ENCODE data around the gene PIGM.

The PIGM gene

DNA sequence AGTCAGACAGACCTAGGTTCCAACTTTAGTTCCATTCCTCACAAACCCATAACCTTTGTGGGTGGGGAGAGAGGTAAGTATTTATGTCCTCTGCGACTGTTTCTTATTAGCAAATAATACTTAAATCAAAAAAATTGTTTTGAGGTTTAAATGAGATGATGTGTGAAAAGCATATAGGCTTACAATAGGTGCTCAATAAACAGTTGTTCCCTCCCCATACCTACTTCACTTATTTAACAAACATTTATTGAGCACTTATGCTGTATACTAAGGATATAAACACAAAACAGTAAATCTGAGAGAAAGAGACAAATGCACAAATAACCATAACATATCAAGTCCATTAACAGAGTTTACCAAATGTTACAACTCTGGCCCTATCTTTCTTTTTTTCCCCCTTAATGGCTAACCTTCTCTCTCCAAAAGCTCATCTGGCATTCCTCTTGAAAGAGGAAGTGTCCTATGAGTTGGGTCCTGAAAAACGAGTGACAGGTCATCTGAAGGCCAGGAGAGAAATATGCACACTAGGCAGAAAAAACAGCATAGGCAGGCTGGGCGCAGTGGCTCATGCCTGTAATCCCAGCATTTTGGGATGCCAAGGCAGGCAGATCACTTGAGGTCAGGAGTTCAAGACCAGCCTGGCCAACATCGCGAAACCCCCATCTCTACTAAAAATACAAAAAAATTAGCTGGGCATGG, 10.3 kb downstream of the PIGM start:
- DNase-seq, result no peak

DNA sequence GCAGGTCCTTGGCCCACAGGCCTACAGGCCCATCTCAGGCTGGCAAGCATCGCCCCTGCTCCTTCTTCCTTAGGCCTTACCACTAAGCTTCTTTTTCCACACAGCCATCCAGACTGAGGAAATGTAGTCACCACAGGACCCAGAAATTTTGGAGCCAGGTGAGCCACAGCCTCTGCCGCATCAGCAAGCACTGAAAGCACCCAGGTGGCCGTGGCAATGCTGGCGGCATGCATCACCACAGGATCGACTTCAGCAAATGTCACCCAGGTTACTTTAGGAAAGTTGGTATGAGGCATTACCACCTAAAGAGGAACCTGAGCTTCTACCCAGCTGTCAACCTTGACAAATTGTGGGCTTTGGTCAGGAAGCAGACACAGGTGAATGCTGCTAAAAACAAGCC, 11.6 kb downstream of the PIGM start:
- DNase-seq, result no peak

DNA sequence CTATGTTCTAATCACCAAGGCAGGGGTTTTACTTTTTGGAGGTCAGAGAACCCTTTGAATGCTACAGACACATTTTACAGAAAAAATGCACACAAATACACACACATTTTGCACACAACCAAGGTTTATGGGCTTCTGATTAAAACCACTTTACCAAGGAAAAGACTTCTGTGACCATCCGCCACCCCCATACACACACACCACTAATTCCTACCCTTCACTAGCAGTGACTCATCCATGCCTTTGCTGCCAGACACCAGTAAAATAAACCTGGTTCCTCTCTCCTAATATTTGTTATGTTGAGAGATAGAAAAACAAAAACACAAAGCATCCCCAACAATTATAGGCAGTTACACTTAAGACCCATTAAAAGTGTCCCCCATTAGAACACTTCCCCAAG, 12.9 kb downstream of the PIGM start:
- DNase-seq, result peak in 1 of 5 experiments; percentile 67

- DNase-seq, result no peak
Measured at GRCh38 chr1:160018347-160018746, 13.4 kb downstream of the PIGM start.

DNA sequence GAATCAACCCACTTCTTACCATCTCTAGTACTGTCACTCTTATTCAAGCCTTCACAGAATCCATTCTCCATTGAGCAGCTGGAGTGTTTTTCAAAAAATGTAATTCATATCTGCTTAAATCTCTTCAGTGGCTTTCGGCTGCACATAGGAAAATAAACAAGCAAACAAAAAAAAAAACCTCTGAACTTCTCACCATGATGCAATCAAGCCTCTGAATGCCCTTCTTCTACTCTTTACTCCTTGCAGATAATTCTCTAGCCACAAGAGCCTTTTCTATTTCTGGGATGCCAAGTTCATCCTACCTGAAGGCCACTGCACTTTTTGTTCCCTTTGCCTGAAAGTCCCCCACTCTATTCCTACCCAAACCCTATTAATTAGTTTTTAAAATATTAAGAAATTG, 14.2 kb downstream of the PIGM start:
- DNase-seq, result no peak

DNA sequence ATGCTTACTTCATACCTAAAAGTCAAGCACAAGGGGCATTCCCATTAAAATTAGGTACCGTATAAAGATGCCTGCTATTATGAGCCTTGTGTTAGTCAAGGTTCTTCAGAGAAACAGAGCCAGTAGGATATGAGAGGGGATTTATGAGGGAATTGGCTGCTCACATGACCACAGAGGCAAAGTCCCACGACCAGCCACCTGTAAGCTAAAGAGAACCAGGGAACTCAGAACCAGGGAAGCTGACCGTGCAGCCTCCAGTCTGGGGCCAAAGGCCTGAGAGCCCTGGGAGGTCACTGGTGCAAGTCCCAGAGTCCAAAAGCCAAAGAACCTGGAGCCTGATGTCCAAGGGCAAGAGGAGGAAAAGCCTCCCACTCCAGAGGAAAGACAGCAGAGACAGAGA, 20.0 kb downstream of the PIGM start:
- DNase-seq, result no peak

- no peak for DNase-seq
Measured at GRCh38 chr1:160009801-160010200, 22.0 kb downstream of the PIGM start.

- DNase-seq, result no peak
Measured at GRCh38 chr1:160009081-160009480, 22.7 kb downstream of the PIGM start.

DNA sequence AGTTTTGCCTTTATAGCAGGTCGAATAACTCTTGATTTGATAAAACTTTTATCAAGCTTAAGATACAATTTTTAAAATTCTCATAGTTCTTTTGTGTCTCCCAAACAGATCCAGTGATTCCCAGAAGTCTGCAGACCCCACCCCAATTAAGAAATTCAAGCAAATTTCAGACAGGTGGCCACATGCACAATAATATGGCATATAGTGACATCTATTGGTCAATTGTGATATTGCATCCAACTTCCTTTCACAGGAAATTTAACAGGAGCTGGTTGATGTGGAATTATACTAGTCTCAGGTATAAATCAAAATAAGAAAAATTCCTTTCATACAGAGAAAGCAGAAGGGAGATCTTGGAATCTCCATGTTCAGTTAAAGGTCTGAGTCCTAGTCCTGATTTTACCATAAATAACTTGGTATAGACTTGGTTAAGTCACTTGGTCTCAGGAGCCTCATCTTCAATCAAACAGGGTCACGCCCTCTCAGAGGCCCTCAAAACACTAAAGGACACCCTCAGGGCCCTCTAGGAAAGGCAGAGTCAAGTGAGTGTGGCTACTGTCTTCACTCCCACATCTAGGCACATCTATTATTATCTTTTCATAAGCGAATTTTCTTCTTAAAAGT, 24.1 kb downstream of the PIGM start:
- peak in 2 of 5 experiments; percentile 11 to 19 for DNase-seq

GRCh38 chr1:160006312-160006940, 25.4 kb downstream of the PIGM start:
- peak; percentile 34 to 83 (median 60) for DNase-seq

DNA sequence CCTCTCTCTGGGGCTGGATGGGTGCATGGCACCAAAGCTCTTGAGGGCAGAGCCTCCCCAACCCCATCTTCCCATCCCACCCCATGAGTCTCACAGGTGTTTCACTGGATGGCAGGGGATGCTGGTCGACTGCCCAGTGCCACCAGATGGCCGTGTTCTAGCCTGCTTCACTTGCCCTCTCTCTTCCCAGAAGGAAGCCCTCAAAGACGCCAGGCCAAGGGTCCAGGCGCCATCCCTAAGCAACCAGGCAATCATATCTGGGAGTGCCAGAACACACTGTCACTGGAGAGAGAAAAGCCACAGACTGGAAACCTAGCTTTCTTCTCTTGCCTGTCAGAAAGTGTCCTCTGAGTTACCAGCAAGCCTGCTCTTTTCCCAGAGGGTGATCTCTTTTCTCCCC, 26.7 kb downstream of the PIGM start:
- no peak for DNase-seq

DNA sequence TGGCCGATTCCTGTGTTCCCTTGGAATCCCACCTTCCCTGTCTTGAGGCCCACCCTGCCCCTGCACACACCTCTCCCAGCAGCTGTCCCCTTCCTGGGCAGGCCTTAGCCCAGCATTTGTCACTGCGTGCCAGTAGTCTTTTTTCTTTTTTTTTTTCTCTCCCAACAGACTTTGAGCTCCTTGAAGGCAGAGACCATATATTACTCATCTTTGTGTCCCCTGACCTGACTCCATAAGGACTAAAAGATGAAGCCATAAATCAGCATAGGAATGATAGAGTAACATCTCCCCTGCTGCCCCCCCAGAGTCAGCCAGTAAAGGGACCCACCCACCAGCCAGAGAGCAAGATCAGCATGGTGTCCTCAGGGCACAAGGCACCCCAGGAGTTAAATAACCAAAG, 27.4 kb downstream of the PIGM start:
- no peak for DNase-seq

DNA sequence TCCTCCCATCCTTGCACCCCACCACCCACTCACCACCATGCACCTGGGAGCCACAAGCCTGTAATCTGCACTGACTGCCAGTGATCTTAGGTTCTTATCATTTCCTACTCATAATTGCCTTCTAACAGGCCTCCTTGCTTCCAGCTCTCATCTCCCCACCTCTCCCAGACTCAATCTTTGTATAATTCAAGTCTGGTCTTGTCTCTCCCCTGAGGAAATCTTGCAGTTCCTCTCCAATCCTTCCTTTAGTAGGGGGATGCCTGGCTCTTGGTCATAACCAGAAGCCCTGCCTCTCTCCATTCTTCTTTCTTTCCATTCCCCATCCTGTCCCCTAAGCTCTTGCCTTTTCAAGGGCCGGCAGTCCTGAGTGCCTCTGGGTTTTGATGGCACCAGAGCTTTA, 27.8 kb downstream of the PIGM start:
- no peak for DNase-seq

GRCh38 chr1:160001440-160001839, 30.4 kb downstream of the PIGM start:
- no peak for DNase-seq

DNA sequence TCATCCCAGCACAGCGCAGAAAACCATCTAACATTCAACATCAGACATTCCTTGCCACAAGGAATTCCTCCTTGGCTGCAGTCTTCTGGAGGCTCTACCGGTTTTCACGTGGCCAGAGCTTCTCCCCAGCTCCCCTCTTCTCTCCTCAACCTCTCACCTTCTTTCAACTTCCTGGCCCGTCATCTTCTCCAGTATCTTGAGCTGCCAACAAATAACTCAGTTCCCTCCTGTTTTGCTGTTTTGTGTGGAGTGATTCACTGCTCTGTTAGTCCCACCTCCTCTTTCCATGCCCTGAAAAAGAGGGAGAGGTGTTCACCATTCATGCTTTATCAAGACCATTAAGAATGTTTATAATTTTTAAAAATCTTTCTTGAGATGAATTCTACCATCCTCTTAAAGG, 32.6 kb downstream of the PIGM start:
- DNase-seq, result no peak

DNA sequence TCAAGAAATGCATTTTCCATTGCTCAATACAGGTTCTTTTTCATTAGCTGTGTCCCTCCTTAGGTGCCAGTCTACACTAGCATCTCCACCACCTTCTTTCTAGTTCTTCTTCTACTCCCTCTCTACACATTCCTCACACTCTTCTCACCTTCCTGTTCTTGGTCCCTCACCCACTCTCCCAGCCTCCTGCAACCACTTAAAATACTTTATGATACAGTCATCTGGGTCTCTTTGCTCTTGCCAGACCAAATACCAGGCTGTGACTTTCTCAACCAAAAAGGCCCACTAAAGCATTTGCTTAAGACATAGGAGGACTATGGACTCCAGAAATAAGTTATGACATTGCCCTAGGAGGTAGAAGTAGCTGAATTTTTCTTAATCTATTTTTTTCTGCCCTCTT, 35.1 kb downstream of the PIGM start:
- DNase-seq, result no peak

GRCh38 chr1:159994896-159995295, 36.9 kb downstream of the PIGM start:
- DNase-seq, result no peak

DNA sequence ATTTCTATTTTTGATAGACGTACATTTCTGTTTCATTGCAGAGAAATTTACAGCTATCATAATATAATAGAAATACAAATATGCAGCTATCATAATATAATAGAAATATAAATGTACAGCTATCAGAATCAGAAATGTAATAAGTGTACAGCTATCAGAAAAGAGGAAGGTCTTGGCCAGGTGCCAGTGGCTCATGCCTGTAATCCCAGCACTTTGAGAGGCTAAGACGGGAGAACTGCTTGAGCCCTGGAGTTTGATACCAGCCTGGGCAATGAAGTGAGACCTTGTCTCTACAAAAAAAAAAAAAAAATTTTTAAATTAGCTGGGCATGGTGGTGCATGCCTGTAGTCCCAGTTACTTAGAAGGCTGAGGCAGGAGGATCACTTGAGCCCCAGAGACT, 37.9 kb downstream of the PIGM start:
- no peak for DNase-seq

DNA sequence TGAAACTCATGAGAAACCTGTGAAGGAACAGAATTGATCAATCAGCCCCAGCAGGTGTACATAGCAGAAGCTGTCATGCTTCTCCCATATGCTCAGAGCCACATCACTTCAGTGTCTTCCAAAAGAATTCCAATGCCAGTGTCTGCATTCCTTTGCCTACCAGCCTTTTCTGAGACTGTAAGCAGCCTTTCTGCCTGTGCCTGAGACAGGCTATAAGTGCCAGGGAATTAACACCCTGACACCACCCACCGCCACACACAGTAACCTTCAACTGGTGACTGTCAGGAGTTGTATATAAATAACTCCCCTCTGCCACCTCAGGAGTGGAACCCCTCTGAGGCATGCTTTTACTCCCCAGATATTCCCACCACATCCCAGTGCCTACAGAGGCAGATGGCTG, 39.6 kb downstream of the PIGM start:
- DNase-seq, result no peak

DNA sequence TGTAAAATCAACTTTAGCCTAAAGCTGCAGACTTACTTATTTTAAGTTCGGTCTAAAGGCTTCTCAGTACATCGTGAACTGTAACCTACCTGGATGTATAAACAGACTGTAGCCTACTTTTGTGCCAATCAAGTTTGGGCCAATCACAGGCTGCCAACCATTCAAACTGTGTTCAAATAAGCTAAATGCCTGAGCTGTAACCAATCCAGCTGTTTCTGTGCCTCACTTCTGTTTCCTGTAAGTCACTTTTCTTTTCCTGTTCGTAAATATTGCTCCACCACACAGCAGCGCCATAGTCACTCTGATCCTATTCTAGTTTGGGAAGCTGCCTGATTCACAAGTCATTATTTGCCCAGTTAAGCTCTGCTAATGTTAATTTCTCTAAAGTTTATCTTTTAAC, 40.3 kb downstream of the PIGM start:
- peak in 1 of 5 experiments; percentile 46 for DNase-seq

GRCh38 chr1:159990005-159990404, 41.8 kb downstream of the PIGM start:
- DNase-seq, result no peak

DNA sequence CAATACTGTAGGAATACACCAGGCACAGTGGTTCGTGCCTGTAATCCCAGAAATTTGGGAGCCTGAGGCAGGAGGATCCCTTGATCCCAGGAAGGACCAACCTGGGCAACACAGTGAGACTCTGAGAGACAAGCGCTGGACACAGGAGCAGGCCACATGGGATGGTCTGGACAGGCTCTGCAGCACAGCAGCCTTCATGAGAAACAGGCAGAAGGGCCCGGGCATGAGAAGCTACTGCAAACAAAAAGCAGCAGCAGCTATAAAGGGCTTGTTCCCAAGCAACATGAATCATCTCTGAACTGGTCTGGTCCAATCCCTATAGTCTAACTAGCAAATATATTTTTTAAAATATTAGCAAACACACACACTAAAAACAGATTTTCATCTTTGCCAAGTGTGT, 42.2 kb downstream of the PIGM start:
- DNase-seq, result no peak

DNA sequence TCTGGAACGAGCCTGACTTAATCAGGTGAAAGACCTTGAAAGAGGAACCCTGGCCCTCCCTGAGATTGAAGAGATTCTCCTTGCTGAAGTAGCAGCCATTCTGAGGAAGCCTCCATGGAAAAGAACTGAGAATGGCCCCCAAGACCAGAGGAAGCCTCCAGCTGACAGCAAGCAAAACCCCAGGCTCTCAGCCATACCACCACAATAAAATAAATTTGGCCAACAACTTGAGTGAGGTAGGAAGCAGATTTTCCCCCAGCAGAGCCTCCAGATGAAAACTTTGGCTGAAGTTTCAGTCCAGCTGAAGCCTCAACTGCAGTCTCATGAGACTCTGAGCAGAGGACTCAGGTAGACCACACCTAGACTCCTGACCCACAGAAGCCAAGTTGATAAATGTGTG, 43.8 kb downstream of the PIGM start:
- DNase-seq, result no peak

- DNase-seq, result no peak
Measured at GRCh38 chr1:159987186-159987585, 44.6 kb downstream of the PIGM start.

All from T-helper 2 cell (primary cell).